Erythroblast (primary cell): ENCODE measurements around the gene RYR1.

Source experiments
- GATA1 ChIP-seq: IDR thresholded peaks from 2 replicates; pipeline ENCODE4 v1.6.1; 2011; ENCODE audit warnings: low read depth, mild to moderate bottlenecking, control low read depth, low read length, moderate library complexity
- POLR2A ChIP-seq: IDR thresholded peaks from 2 replicates; pipeline ENCODE4 v1.6.1; 2011; ENCODE audit warnings: mild to moderate bottlenecking, low read length

- no peak for TF ChIP-seq POLR2A
- TF ChIP-seq GATA1: no peak
These were observed 60.9 kb downstream of the RYR1 start for GRCh38 chr19:38494379-38494778.
